Fibroblast of skin of scalp (primary cell): Measurements from ENCODE around the gene S100A7.
"Not testable (repeated sequence)": the region's sequence is repeated elsewhere in the genome, so short reads cannot be mapped to it uniquely, and the experiment has no call there.

Source experiments
- DNase-seq: peaks from one replicate; pipeline ENCODE4 v3.0.0-alpha.2; 2013

The S100A7 gene

GRCh38 chr1:153430561-153430960, 29.9 kb downstream of the S100A7 start:
- no peak for DNase-seq

DNA sequence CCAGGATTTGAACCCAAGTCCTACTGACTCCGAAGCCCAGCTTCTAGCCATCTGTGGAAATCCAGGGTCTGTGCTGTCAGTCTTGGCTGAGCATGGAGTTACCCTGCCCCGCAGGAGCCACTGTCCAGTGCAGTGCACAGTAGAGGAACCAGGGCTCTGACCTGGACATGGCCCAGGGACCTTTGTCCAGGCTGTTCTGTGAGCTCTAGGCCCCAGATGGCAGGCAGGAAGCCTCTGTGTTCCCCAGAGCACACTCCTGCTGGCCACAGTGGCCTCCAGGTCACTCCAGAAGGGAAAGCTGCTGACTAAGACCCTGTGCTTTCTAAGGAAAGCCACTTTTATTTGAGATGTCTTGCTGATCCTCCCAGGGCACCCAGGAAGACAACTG, 30.3 kb downstream of the S100A7 start:
- DNase-seq, result no peak

- DNase-seq, result no peak
Observed at GRCh38 chr1:153429266-153430165, 30.9 kb downstream of the S100A7 start.

DNA sequence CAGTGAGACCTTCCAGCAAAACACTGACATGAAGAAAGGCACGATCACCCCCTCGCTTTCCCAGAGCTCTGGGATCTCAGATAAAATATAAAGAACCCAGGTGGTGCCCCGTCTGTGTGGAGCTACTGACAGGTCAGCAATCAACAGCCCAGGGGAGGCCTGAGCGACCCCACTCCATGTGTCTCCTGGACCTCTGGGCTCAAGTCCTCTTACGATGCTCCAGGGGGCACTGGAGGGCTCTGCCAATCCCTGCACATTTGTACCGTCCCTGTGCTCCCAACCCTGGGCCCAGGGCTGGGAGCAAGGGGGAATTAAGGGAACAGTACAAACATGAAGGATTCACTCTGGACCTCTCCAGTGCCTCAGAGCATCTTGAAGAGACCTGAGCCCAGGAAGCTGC, 31.7 kb downstream of the S100A7 start:
- DNase-seq, result no peak

DNA sequence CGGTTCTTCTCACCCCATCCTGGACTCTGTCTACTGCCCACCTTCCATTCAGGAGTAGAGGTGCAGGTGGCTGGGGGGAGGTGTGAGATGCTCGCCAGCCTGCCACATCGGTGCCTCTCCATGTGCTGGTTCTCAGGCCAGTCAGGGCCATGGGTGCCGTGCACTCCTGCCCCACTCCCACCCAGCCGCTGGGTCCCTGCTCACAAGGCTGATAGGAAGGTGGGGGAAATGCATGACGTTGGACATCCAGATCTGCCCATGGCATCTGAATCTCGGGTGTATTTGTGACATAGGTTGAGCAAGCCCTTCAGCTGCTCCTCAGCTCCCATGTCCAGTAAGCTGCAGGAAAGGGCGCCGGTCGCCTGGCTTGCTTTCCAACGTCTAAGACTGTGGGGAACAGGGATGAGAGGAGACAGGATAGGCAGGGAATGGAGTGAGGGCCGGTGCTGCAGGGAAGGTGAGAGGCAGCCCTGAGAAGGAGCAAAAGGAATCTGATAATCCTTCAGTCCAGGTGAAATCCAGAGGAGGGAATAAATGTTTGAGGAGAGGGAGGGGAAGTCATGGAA, 32.3 kb downstream of the S100A7 start:
- no peak for DNase-seq

DNA sequence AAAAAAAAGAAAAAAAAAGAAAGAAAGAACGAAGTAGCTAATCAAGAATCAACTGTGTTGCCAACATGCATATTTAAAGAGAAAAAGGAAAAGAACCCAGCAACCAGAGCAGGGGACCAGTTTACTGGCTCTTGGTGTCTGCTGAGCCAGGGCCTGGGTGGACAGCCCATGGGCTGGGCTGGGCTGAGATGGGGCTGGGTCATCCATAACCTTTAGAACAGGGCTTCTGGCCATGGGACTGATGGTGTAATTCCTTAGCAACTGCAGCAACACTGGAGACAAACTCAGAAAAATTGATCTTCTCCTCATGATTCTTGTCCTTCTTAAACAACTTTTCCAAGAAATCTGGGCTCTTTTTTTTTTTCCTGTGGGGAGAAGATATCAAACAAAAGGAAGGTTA, 33.6 kb downstream of the S100A7 start:
- no peak for DNase-seq

- DNase-seq, result peak; percentile 60
Observed at GRCh38 chr1:153422450-153423068, 37.9 kb downstream of the S100A7 start.

DNA sequence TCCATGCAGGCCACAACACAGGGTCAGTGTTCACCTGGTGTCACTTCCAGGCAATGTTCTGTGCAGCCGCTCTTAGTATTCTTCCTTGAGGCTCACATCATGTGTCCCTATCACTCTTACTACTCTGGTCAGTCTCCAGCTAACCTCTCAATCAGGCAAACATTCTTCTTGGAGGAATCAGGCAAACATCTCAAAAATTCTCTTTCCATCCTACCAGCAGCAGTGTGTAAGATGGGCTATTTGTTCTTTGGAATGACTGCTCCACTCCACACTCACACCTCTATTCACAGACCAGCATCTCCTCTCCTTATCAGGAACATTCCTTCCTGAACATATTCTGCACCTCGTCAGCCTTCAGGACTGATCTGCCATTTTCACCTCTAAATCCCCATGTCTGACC, 40.1 kb downstream of the S100A7 start:
- DNase-seq, result no peak

- DNase-seq, result not testable (repeated sequence)
Observed at GRCh38 chr1:153419436-153419793, 41.0 kb downstream of the S100A7 start.

DNA sequence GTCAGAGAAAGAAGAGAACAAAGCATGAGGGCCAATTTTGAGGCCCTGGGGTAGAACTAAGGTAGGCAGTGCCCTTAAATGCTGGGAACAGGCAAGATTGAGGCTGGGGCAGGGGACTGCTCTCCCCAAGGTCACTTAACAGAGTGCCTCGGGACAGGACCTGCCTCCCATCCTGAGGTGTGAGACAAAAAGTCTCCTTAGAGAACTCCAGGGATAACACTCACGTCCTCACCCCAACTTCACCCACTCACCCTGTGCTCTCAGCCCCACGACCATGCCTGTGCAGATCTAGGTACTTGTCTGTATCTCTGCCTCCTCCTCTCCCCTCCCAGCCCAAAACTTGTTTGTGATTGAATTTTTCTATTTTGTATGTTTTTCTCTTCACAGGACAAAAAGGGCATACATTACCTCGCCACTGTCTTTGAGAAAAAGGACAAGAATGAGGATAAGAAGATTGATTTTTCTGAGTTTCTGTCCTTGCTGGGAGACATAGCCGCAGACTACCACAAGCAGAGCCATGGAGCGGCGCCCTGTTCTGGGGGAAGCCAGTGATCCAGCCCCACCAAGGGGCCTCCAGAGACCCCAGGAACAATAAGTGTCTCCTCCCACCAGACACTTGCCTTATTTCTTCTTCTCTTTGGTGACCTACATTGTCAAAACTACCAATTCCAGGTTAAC, 41.6 kb downstream of the S100A7 start:
- DNase-seq, result not testable (repeated sequence)

DNA sequence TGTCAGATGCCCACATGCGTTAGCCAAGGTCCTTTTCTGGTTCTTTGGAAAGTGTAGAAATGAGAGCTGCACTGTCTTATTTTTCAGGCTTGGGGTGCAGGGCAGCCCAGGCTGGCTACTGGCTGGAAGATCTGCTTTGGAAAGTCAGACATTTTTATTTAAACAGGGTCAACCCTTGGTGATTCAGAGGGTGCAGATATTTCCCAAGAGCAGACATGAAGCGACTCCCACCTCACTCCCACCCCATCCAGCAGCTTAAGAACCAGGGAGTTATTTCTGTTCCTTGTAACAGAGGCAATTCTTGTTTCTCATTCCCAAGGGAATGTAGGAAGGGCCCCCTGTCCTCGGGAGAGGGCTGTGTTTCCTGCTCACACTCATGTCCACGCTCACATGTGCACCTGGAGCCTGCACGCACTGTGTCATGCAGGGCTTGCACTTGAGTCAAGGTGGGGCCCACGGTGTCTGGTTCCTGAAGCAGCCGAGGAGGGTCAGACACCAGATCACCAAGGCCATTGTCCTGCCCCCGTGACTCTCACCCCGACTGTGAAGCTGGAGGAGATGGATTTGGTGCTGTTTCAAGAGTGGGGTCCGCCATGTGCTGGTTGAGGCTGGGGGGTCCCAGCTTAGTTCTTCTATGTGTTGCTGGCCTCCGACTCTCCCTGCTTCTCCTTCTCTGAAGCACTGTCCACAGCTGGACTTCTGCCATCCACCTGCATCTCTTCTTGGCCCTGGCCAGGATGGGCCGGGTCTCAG, 43.1 kb downstream of the S100A7 start:
- DNase-seq, result no peak

DNA sequence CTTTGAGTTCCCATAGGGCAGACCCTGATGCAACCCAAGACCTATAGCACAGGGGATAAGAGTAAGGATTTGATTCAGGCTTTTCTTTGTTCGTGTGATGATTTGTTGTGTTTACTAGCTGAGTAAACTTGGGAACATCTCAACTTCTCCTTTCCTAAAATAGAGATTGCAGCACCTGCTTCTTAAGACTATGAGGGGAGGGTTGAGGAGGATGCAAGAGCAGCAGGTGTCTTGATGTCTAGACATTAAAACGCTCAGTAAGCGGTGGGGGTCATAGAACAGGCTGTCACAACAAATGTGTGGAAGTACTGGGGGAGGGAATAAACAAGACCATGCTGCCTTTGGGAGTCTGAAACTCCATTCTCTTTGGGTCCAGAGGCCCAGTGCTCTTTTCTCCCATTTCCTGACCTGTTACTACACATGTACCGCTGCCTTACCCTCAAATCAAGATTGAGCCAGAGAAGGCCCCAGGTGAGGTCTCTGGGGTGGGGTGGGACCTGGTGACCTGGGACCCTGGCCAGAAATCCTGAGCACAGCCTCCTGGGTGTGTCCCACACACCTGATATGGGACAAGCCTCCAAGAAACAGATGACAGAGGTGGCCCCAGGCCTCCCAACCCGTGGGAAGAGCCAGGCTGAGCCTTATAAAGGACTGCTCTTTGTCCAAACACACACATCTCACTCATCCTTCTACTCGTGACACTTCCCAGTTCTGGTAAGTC, 44.4 kb downstream of the S100A7 start, which contains the start of gene S100A7A:
S100A7A (plus strand) TSS at position 671 of the 721 bp plus-strand sequence. CDS start 1,563 bp downstream, outside the sequence.
- DNase-seq, result no peak

GRCh38 chr1:153413961-153414360, 46.5 kb downstream of the S100A7 start:
- not testable (repeated sequence) for DNase-seq
